ENCODE results near the gene RASL10A.

DNA sequence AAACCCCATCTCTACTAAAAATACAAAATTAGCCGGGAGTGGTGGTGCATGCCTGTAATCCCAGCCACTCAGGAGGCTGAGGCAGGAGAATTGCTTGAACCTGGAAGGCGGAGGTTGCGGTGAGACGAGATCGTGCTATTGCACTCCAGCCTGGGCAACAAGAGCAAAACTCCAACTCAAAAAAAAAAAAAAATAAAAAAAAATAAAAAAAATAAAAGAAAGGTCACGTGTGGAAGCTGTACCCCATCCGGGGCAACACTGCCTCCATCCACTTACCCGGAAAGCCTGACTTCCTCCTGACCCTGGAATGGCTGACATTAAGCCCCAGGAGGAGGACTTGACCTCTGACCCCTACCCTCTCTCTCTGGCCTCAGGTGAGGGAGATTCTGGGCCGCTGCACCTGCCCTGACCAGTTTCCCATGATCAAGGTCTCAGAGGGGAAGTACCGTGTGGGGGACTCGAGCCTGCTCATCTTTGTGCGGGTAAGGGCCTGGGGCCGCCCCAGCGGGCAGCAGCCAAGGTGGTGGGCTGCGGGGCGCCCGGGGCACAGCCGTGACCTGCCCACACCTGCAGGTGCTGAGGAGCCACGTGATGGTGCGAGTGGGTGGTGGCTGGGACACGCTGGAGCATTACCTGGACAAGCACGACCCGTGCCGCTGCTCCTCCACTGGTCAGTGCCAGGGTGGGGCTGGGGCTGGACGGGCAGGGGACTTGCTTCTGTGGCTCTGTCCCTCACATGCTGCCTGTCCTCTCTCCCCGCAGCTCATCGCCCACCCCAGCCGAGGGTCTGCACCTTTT is 5.2 kb downstream of the RASL10A start:
- no peak for TF ChIP-seq GLIS3 (CRISPR knock-in tag; IDR thresholded peaks at IDR 0.05)
- no peak for TF ChIP-seq OSR1 (CRISPR knock-in tag; IDR thresholded peaks at IDR 0.05)
- TF ChIP-seq PATZ1 (CRISPR knock-in tag; IDR thresholded peaks at IDR 0.05; ENCODE audit: borderline replicate concordance) = no peak
- no peak for TF ChIP-seq BACH2 (CRISPR knock-in tag; IDR thresholded peaks at IDR 0.05; ENCODE audit: borderline replicate concordance)
- TF ChIP-seq CSDC2 (CRISPR knock-in tag; IDR thresholded peaks at IDR 0.05) = no peak
- no peak for TF ChIP-seq ZNF70 (CRISPR knock-in tag; IDR thresholded peaks at IDR 0.05)
- no peak for TF ChIP-seq TSHZ2 (CRISPR knock-in tag; IDR thresholded peaks at IDR 0.05)
